HepG2 (cell line): ENCODE data around the gene ENTPD2. TPM values are rescaled to one million over a fixed set of nuclear protein-coding genes. Genes with fewer than 3 reads are reported as not detected.
A peak's percentile ranks its signal among the peaks of the same experiment; 100 is the strongest.

Experiments used
- AGO1 ChIP-seq: fragments of 200-400 bp; formaldehyde crosslinking; IDR thresholded peaks from 2 replicates; pipeline ENCODE4 v1.6.1; 2017; ENCODE audit warnings: mild to moderate bottlenecking, low read depth, low read length, moderate library complexity; ENCODE audit not compliant: poor library complexity, severe bottlenecking
- CTCF ChIP-seq: sonication (generic); formaldehyde crosslinking; IDR thresholded peaks from 2 replicates; pipeline ENCODE4 v1.5.0; 2020; ENCODE audit warnings: mild to moderate bottlenecking, missing genetic modification reagents, moderate library complexity
- DMTF1 ChIP-seq: sonication (generic); formaldehyde crosslinking; IDR thresholded peaks from 2 replicates; pipeline ENCODE4 v1.4.0; 2020; ENCODE audit warnings: mild to moderate bottlenecking, missing genetic modification reagents
- GMEB1 ChIP-seq: sonication (generic); formaldehyde crosslinking; IDR thresholded peaks from 2 replicates; pipeline ENCODE4 v1.5.1; 2020; ENCODE audit warnings: missing genetic modification reagents, mild to moderate bottlenecking, borderline replicate concordance
- HOXA3 ChIP-seq: sonication (generic); formaldehyde crosslinking; IDR thresholded peaks from 2 replicates; pipeline ENCODE4 v1.5.0; 2020; ENCODE audit warnings: missing genetic modification reagents
- PRDM15 ChIP-seq: sonication (generic); formaldehyde crosslinking; IDR thresholded peaks from 2 replicates; pipeline ENCODE4 v1.4.0; 2020; ENCODE audit warnings: missing genetic modification reagents
- SKIL ChIP-seq: sonication (generic); formaldehyde crosslinking; IDR thresholded peaks from 2 replicates; pipeline ENCODE4 v1.8.0; 2022; ENCODE audit warnings: missing genetic modification reagents, mild to moderate bottlenecking, moderate library complexity, borderline replicate concordance
- SRF ChIP-seq: IDR thresholded peaks from 2 replicates; pipeline ENCODE4 v1.6.1; 2011; ENCODE audit warnings: mild to moderate bottlenecking, low read depth, low read length, moderate library complexity
- ZNF512 ChIP-seq: sonication (generic); formaldehyde crosslinking; IDR thresholded peaks from 2 replicates; pipeline ENCODE4 v1.4.0; 2020; ENCODE audit warnings: mild to moderate bottlenecking, missing genetic modification reagents
- ZNF570 ChIP-seq: sonication (generic); formaldehyde crosslinking; IDR thresholded peaks from 2 replicates; pipeline ENCODE4 v1.4.0; 2020; ENCODE audit warnings: mild to moderate bottlenecking, missing genetic modification reagents, borderline replicate concordance
- ZNF577 ChIP-seq: sonication (generic); formaldehyde crosslinking; IDR thresholded peaks from 2 replicates; pipeline ENCODE4 v1.4.0; 2020; ENCODE audit warnings: mild to moderate bottlenecking, low read depth, missing genetic modification reagents, borderline replicate concordance
- ZNF777 ChIP-seq: sonication (generic); formaldehyde crosslinking; IDR thresholded peaks from 2 replicates; pipeline ENCODE4 v1.4.0; 2020; ENCODE audit warnings: missing genetic modification reagents
- polyA plus RNA-seq, 8 experiments: library from polyadenylated mRNA; depleted of rRNA in 3 of 8; stranded (reverse) in 7 of 8; unstranded in 1 of 8; fragments of >200 nt; fragmentation: Illumina TruSeq in 4 of 8; extraction: Trizol in 4 of 8; gene quantifications; 2 replicates each; pipeline versions ENCODE4 v1.2.1 to v1.2.3, GENCODE V29; 2011 to 2016; ENCODE audit warnings: low read depth in 4 of 8, missing spikeins in 1 of 8, mixed read lengths in 1 of 8; ENCODE audit not compliant: insufficient read depth in 1 of 8
- total RNA-seq, 5 experiments: library from RNA; depleted of rRNA; stranded (reverse); fragments of >200 nt; fragmentation: Illumina TruSeq; extraction: Trizol; gene quantifications; 2 replicates each; pipeline ENCODE4 v1.2.3, GENCODE V29; 2016; ENCODE audit warnings: low read depth in 1 of 5

The ENTPD2 gene
- total and polyA plus RNA-seq, 2 of the 13 experiments (the other 11 are each of a cell fraction or from before 2014, with no cell fraction given), result 0.95 to 3.2 TPM

- no peak for TF ChIP-seq DMTF1
- no peak for TF ChIP-seq ZNF777
- TF ChIP-seq HOXA3 (CRISPR knock-in tag), result peak; percentile 65
- peak; percentile 36; the same call in 1 of the 2 replicates for TF ChIP-seq GMEB1
- TF ChIP-seq AGO1, result no peak
- no peak for TF ChIP-seq ZNF512 (CRISPR knock-in tag)
- TF ChIP-seq SRF, result no peak
- no peak for TF ChIP-seq SKIL (CRISPR knock-in tag)
- no peak for TF ChIP-seq ZNF570 (CRISPR knock-in tag)
- peak; percentile 29 for TF ChIP-seq CTCF (CRISPR knock-in tag)
- peak; percentile 84; the same call in 1 of the 2 replicates for TF ChIP-seq PRDM15 (CRISPR knock-in tag)
- no peak for TF ChIP-seq ZNF577 (CRISPR knock-in tag)
These were observed 1.8 kb upstream of the ENTPD2 start (continued) for GRCh38 chr9:137055385-137056364.
